ENCODE data around the gene LMO7. TPM values are rescaled to one million over a fixed set of nuclear protein-coding genes. Genes with fewer than 3 reads are reported as not detected.

LMO7 gene
- total RNA-seq, 1 donor from 2014 or later: 176 TPM

DNA sequence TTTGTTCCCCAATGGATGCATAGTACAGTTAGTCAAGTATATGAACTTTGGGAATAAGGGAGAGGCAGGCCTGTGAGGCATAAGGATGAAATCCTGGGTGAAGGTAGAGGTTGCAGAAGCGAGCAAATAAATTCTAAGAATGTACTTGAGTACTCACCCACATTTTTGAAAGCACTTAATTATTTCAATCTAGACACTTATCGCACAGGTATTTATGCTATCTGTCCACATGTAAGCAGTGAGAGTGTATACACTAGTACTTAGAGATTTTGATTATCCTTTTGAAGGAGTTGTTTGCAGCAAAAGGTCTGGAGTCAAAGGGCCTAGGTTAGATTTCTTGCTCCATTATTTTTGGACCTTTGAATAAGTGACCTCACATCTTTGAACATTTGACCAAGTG lies 77.7 kb downstream of the LMO7 start:
- no peak for DNase-seq (ENCODE audit: low spot score in 2 of 2)
- Histone ChIP-seq H3K4me1 (no peaks in the 10 kb centered on the region), H3K9me3 (no peaks in the 10 kb centered on the region), H3K27ac (no peak overlapping the region), H3K4me3 (no peak overlapping the region), H3K27me3 (no peaks in the 10 kb centered on the region), H3K36me3 (no peaks in the 10 kb centered on the region)
- intact Hi-C loops (cut with DNase I): no loop called here
- TF ChIP-seq, protein P1, sequence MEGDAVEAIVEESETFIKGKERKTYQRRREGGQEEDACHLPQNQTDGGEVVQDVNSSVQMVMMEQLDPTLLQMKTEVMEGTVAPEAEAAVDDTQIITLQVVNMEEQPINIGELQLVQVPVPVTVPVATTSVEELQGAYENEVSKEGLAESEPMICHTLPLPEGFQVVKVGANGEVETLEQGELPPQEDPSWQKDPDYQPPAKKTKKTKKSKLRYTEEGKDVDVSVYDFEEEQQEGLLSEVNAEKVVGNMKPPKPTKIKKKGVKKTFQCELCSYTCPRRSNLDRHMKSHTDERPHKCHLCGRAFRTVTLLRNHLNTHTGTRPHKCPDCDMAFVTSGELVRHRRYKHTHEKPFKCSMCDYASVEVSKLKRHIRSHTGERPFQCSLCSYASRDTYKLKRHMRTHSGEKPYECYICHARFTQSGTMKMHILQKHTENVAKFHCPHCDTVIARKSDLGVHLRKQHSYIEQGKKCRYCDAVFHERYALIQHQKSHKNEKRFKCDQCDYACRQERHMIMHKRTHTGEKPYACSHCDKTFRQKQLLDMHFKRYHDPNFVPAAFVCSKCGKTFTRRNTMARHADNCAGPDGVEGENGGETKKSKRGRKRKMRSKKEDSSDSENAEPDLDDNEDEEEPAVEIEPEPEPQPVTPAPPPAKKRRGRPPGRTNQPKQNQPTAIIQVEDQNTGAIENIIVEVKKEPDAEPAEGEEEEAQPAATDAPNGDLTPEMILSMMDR (IDR thresholded peaks at IDR 0.05): no peak

DNA sequence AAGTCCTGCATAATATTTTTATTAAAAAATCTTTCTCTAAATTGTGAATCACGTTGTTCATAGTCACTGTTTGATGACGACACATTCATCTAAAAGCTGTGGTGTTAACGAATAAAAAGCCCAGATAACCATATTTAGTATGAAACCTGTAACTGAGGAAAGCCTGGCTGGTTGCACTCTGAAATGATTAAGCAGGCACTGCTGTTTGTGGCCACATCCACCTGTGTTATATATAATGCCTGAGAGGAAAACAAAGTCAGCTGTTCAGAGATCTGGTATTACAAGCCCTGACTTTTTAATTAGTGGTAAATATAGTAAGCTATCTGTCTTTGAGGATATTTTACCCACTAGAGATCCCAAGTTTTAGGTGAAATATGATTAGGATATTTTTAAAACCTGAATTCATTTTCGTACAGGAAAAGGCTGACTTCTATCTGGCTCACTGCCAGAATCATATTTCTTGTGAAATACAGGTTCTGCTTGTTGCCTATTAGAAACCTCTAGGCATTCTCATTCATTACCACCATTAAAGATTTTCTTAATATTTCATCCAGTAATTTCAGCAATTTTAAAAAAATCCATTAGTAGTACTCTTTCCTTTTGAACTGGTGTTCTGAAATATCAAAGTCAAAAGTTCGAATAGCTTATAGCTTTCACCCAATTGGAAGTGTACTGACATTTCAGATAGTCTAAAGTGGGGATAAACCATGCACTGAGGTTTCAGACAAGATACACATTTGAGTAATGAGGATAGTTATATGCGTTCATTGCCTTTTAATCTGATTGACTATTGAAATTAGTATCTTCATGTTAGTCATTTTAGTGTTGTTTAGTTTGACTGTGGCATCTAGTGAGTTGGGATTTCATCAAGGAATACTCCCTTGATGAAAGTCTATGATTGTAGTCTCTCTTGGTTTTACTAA lies 79.7 kb downstream of the LMO7 start:
- no peaks in the 10 kb centered on the region for H3K36me3 ChIP-seq
- no peaks in the 10 kb centered on the region for H3K4me1 ChIP-seq
- no peaks in the 10 kb centered on the region for H3K9me3 ChIP-seq
- intact Hi-C loops (cut with DNase I): no loop called here
- H3K27me3 ChIP-seq: no peaks in the 10 kb centered on the region
- no peak overlapping the region for H3K4me3 ChIP-seq
- H3K27ac ChIP-seq: no peak overlapping the region
- TF ChIP-seq, protein P1 (IDR thresholded peaks at IDR 0.05): no peak
- no peak for DNase-seq (ENCODE audit: low spot score in 2 of 2)

- Histone ChIP-seq H3K9me3 (no peaks in the 10 kb centered on the region), H3K36me3 (no peaks in the 10 kb centered on the region), H3K27me3 (no peaks in the 10 kb centered on the region), H3K4me3 (no peak overlapping the region), H3K4me1 (no peaks in the 10 kb centered on the region), H3K27ac (no peak overlapping the region)
- intact Hi-C loops (cut with DNase I): no loop called here
- TF ChIP-seq, protein P1 (IDR thresholded peaks at IDR 0.05): no peak
- DNase-seq (ENCODE audit: low spot score in 2 of 2): no peak
Observed at GRCh38 chr13:75717525-75717924, 81.4 kb downstream of the LMO7 start.

DNA sequence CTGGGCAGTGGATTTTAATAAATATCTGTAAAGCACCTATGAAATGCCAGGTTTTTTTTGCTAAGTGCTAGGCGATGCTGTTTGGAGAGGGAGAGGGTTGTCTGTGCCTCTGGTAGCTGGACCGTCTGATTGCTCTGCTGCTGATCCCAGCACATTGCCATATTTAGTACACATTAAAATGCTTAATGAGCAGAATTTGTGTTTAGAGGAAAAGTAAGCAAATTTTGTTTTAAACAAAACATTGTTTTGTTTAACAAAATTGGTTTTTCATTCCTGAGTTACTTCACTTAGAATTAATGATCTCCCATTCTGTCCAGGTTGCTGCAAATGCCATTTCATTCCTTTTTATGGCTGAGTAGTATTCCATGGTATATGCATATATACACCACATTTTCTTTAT lies 85.2 kb downstream of the LMO7 start:
- no peaks in the 10 kb centered on the region for H3K36me3 ChIP-seq
- H3K4me1 ChIP-seq: peaks cover 0 to 9% of the 10 kb centered on the region in 2 donors
- TF ChIP-seq, protein P1 (IDR thresholded peaks at IDR 0.05): no peak
- DNase-seq (ENCODE audit: low spot score in 2 of 2): no peak
- intact Hi-C loops (cut with DNase I): no loop called here
- no peaks in the 10 kb centered on the region for H3K9me3 ChIP-seq
- no peaks in the 10 kb centered on the region for H3K27me3 ChIP-seq
- no peak overlapping the region for H3K4me3 ChIP-seq
- H3K27ac ChIP-seq: no peak overlapping the region

GRCh38 chr13:75723901-75724300 lies 87.8 kb downstream of the LMO7 start:
- no peak overlapping the region for H3K27ac ChIP-seq
- peaks cover 0 to 9% of the 10 kb centered on the region in 2 donors for H3K4me1 ChIP-seq
- intact Hi-C loops (cut with DNase I): no loop called here
- no peaks in the 10 kb centered on the region for H3K27me3 ChIP-seq
- no peaks in the 10 kb centered on the region for H3K36me3 ChIP-seq
- H3K9me3 ChIP-seq: no peaks in the 10 kb centered on the region
- DNase-seq (ENCODE audit: low spot score in 2 of 2): no peak
- no peak overlapping the region for H3K4me3 ChIP-seq
- TF ChIP-seq, protein P1 (IDR thresholded peaks at IDR 0.05): no peak
